GM12801 (cell line): ENCODE measurements around the gene RASL10B.

ENCODE experiments used
- CTCF ChIP-seq: IDR thresholded peaks from one replicate; pipeline ENCODE4 v1.5.1; 2011; ENCODE audit warnings: control low read depth; ENCODE audit not compliant: insufficient read length; ENCODE audit errors: extremely low read depth

RASL10B gene

GRCh38 chr17:35784895-35785294 is 53.5 kb downstream of the RASL10B start:
- no peak for TF ChIP-seq CTCF

- TF ChIP-seq CTCF: no peak
Observed at GRCh38 chr17:35786941-35787432, 55.5 kb downstream of the RASL10B start.

- no peak for TF ChIP-seq CTCF
Observed at GRCh38 chr17:35788477-35789368, 57.3 kb downstream of the RASL10B start.

GRCh38 chr17:35790841-35791240 is 59.4 kb downstream of the RASL10B start:
- TF ChIP-seq CTCF: no peak

- no peak for TF ChIP-seq CTCF
Observed at GRCh38 chr17:35791681-35792350, 60.4 kb downstream of the RASL10B start.
